Measurements from ENCODE around the gene P2RY11. TPM values are rescaled to one million over a fixed set of nuclear protein-coding genes. Genes with fewer than 3 reads are reported as not detected.

Gene P2RY11
- total RNA-seq, 1 experiment from 2014 or later, result 43.1 TPM

- DNase-seq (ENCODE audit: unreplicated experiment), result no peak
- Mint-ChIP-seq H3K27me3 (ENCODE audit: insufficient read depth, unreplicated experiment) (no peaks in the 10 kb centered on the region), H3K27ac (ENCODE audit: low read depth, unreplicated experiment) (no peak overlapping the region), H3K36me3 (ENCODE audit: insufficient read depth, unreplicated experiment) (peaks cover 88% of the 10 kb centered on the region), H3K4me3 (ENCODE audit: unreplicated experiment) (no peak overlapping the region), H3K9me3 (ENCODE audit: unreplicated experiment) (no peaks in the 10 kb centered on the region), H3K4me1 (ENCODE audit: insufficient read depth, unreplicated experiment) (no peaks in the 10 kb centered on the region)
- intact Hi-C loops (cut with micrococcal nuclease), result no loop called here
- ChIA-PET CTCF (interaction anchor here (0.6 to 1.1 kb wide), 2 partner anchors 59 to 232 kb away, joined by 3 read pairs; no protein-coding TSS in a partner anchor), POLR2A (no interaction called here)
- no TSS peak for BruUV-seq (replicated peaks)
- no peak for TF ChIP-seq CTCF (IDR thresholded peaks at IDR 0.05; ENCODE audit: unreplicated experiment)
Observed at GRCh38 chr19:10158485-10158884, 47.0 kb downstream of the P2RY11 start.

- H3K4me3 Mint-ChIP-seq (ENCODE audit: unreplicated experiment), result no peak overlapping the region
- intact Hi-C loops (cut with micrococcal nuclease), result no loop called here
- ChIA-PET POLR2A (no interaction called here), CTCF (interaction anchor here (1.1 kb wide), 1 partner anchor 60 kb away, joined by 3 read pairs; no protein-coding TSS in a partner anchor)
- no peak overlapping the region for H3K27ac Mint-ChIP-seq (ENCODE audit: low read depth, unreplicated experiment)
- no peak for TF ChIP-seq CTCF (IDR thresholded peaks at IDR 0.05; ENCODE audit: unreplicated experiment)
- no peaks in the 10 kb centered on the region for H3K4me1 Mint-ChIP-seq (ENCODE audit: insufficient read depth, unreplicated experiment)
- BruUV-seq (replicated peaks), result no TSS peak
- H3K9me3 Mint-ChIP-seq (ENCODE audit: unreplicated experiment), result no peaks in the 10 kb centered on the region
- DNase-seq (ENCODE audit: unreplicated experiment), result no peak
- no peaks in the 10 kb centered on the region for H3K27me3 Mint-ChIP-seq (ENCODE audit: insufficient read depth, unreplicated experiment)
- peaks cover 83% of the 10 kb centered on the region for H3K36me3 Mint-ChIP-seq (ENCODE audit: insufficient read depth, unreplicated experiment)
Observed at GRCh38 chr19:10159610-10160009, 48.1 kb downstream of the P2RY11 start.

GRCh38 chr19:10163536-10163935, 52.0 kb downstream of the P2RY11 start:
- no peak for DNase-seq (ENCODE audit: unreplicated experiment)
- no peaks in the 10 kb centered on the region for H3K9me3 Mint-ChIP-seq (ENCODE audit: unreplicated experiment)
- no peak overlapping the region for H3K27ac Mint-ChIP-seq (ENCODE audit: low read depth, unreplicated experiment)
- no peak for TF ChIP-seq CTCF (IDR thresholded peaks at IDR 0.05; ENCODE audit: unreplicated experiment)
- H3K4me3 Mint-ChIP-seq (ENCODE audit: unreplicated experiment), result no peak overlapping the region
- H3K36me3 Mint-ChIP-seq (ENCODE audit: insufficient read depth, unreplicated experiment), result peaks cover 84% of the 10 kb centered on the region
- BruUV-seq (replicated peaks), result no TSS peak
- no peaks in the 10 kb centered on the region for H3K27me3 Mint-ChIP-seq (ENCODE audit: insufficient read depth, unreplicated experiment)
- intact Hi-C loops (cut with micrococcal nuclease), result no loop called here
- H3K4me1 Mint-ChIP-seq (ENCODE audit: insufficient read depth, unreplicated experiment), result no peaks in the 10 kb centered on the region
- ChIA-PET POLR2A (interaction anchor here (0.6 kb wide), 1 partner anchor 43 kb away, joined by 3 read pairs; no protein-coding TSS in a partner anchor), CTCF (no interaction called here)

Other genes starting within 250 kb of the P2RY11 start
- gene OLFM2, start 175.2 kb upstream of the P2RY11 start, total RNA-seq (2022), result not detected in 2 replicates
- gene COL5A3, start 101.2 kb upstream of the P2RY11 start, total RNA-seq (2022), result 0.98 and 1.5 TPM in 2 replicates
- not detected in 2 replicates for gene RDH8, start 98.2 kb upstream of the P2RY11 start, total RNA-seq (2022)
- gene SHFL, start 25.4 kb upstream of the P2RY11 start, total RNA-seq (2022), result 11.9 and 17.6 TPM in 2 replicates
- gene ANGPTL6, start 9.0 kb upstream of the P2RY11 start, total RNA-seq (2022), result 0.44 TPM in 1 of 2 replicates, not detected in the other
- 95.0 and 123 TPM in 2 replicates for gene PPAN, start 5.3 kb upstream of the P2RY11 start, total RNA-seq (2022)
- gene EIF3G, start 8.2 kb downstream of the P2RY11 start, total RNA-seq (2022), result 224 and 249 TPM in 2 replicates
- gene DNMT1, start 83.3 kb downstream of the P2RY11 start, total RNA-seq (2022), result 47.7 and 76.4 TPM in 2 replicates
- gene S1PR2, start 119.6 kb downstream of the P2RY11 start, total RNA-seq (2022), result 0.64 and 0.89 TPM in 2 replicates
- 99.1 and 120 TPM in 2 replicates for gene MRPL4, start 140.5 kb downstream of the P2RY11 start, total RNA-seq (2022)
- gene ICAM1, start 159.4 kb downstream of the P2RY11 start, total RNA-seq (2022), result 3.3 and 4.6 TPM in 2 replicates
- not detected in 2 replicates for gene ICAM4, start 175.3 kb downstream of the P2RY11 start, total RNA-seq (2022)
- gene ICAM5, start 178.3 kb downstream of the P2RY11 start, total RNA-seq (2022), result 4.7 and 7.7 TPM in 2 replicates
- gene ZGLP1, start 198.1 kb downstream of the P2RY11 start, total RNA-seq (2022), result 3.8 and 4.9 TPM in 2 replicates
- gene FDX2, start 204.3 kb downstream of the P2RY11 start, total RNA-seq (2022), result 30.2 and 30.3 TPM in 2 replicates
- 31.5 and 36.1 TPM in 2 replicates for gene RAVER1, start 221.8 kb downstream of the P2RY11 start, total RNA-seq (2022)
- gene ICAM3, start 227.9 kb downstream of the P2RY11 start, total RNA-seq (2022), result 7.6 and 7.9 TPM in 2 replicates